SK-N-MC (cell line): ENCODE results near the gene RELN.

Experiments
- DNase-seq: peaks from one replicate; pipeline ENCODE4 v3.0.0-alpha.2; 2011; ENCODE audit warnings: low read depth, low spot score
- H3K27ac ChIP-seq: fragments of 200-600 bp; sonication (generic); 2 replicates; pipeline ENCODE4 v1.5.1; 2016; ENCODE audit warnings: mixed run types
- H3K36me3 ChIP-seq: fragments of 200-600 bp; sonication (generic); 2 replicates; pipeline ENCODE4 v1.6.1; 2017; ENCODE audit warnings: antibody characterized with exemption, low read length, mixed read lengths; ENCODE audit not compliant: insufficient read depth
- H3K4me3 ChIP-seq: fragments of 200-600 bp; sonication (generic); 2 replicates; pipeline ENCODE4 v1.5.1; 2016
- H3K9ac ChIP-seq: fragments of 200-600 bp; sonication (generic); 2 replicates; pipeline ENCODE4 v1.8.0; 2017; ENCODE audit warnings: mixed run types, mixed read lengths; ENCODE audit not compliant: insufficient read length
- H3K9me3 ChIP-seq: fragments of 200-600 bp; sonication (generic); 2 replicates; pipeline ENCODE4 v1.6.1; 2017; ENCODE audit warnings: low read depth, mild to moderate bottlenecking, antibody characterized with exemption, low read length, moderate library complexity, mixed read lengths
- EZH2 ChIP-seq: fragments of 200-600 bp; sonication (generic); IDR thresholded peaks from one replicate; pipeline ENCODE4 v1.6.1; 2017; ENCODE audit warnings: antibody characterized with exemption
- FOXP2 ChIP-seq: optimal IDR thresholded peaks from 2 replicates; pipeline ENCODE3; 2011; ENCODE audit warnings: mild to moderate bottlenecking, moderate library complexity; ENCODE audit not compliant: insufficient read depth; ENCODE audit errors: extremely low read length, control extremely low read depth
- POLR2AphosphoS5 ChIP-seq: IDR thresholded peaks from 2 replicates; pipeline ENCODE4 v1.6.1; 2012; ENCODE audit warnings: mild to moderate bottlenecking, low read depth, low read length, borderline replicate concordance

Gene RELN

DNA sequence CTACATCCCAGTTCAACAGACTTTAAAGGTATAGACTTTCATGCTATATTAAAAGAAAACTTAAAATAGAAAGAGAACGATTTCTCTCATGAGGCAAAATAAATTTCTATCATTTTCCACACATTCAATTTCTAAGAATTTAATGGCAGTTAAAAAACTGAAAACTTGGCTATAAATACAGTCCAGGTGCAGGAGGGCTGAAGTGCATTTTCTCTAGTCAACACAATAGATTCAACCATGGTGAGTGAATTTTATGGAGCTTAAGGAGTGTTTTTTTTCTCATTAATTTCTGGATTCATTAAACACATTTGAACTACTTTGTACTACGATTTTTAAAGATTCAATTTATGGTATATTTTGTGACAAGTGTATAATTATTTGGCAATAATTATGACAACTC, 302.7 kb downstream of the RELN start:
- no peak overlapping the region for H3K4me3 ChIP-seq
- no peak overlapping the region for H3K9ac ChIP-seq
- H3K36me3 ChIP-seq: no peaks in the 10 kb centered on the region
- no peaks in the 10 kb centered on the region for H3K9me3 ChIP-seq
- TF ChIP-seq FOXP2: no peak
- no peak for TF ChIP-seq EZH2
- no peak for TF ChIP-seq POLR2AphosphoS5
- H3K27ac ChIP-seq: no peak overlapping the region
- no peak for DNase-seq

DNA sequence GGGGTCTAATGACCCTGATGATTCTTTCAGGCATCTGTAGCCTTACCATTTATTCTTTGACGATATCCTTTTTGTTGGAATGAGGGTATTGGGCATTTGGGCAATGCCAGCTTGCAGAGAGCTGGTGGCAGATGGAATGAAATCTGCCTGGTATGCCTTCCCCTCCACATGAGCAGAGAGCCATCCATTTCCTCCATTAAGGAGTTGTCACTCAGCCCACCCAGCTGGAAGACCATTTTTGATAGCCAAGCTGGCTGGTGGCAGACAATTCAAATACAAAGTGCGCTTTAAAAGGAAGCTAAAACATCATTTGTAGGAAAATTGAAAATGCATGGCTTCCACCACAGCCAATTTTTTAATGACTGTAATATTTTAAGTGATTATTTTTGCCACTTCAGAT, 303.4 kb downstream of the RELN start:
- DNase-seq: no peak
- no peaks in the 10 kb centered on the region for H3K9me3 ChIP-seq
- TF ChIP-seq POLR2AphosphoS5 (no peak), EZH2 (no peak), FOXP2 (no peak)
- H3K27ac ChIP-seq: no peak overlapping the region
- no peak overlapping the region for H3K4me3 ChIP-seq
- no peaks in the 10 kb centered on the region for H3K36me3 ChIP-seq
- no peak overlapping the region for H3K9ac ChIP-seq

DNA sequence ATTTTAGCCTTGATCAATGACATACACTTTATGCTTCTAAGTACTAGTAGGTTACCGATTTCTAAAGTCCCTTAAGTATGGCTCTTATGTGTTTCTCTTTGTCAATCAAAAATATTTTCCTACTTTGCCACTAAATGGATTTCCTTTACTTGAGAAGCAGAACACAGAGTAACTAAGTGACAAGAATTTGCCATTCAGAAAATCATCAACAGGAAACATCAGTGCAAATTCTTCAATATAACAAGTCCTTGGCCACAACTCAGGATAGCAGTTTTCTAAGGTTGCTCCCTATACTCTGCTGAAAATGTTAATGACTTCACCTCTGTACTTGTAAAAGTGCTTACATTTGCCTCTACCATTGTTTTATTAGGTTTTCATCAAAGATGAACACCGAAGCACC, 303.8 kb downstream of the RELN start:
- H3K36me3 ChIP-seq: no peaks in the 10 kb centered on the region
- TF ChIP-seq FOXP2 (no peak), POLR2AphosphoS5 (no peak), EZH2 (no peak)
- no peak for DNase-seq
- H3K9me3 ChIP-seq: no peaks in the 10 kb centered on the region
- no peak overlapping the region for H3K27ac ChIP-seq
- no peak overlapping the region for H3K4me3 ChIP-seq
- H3K9ac ChIP-seq: no peak overlapping the region

- no peak for DNase-seq
- Histone ChIP-seq H3K4me3 (no peak overlapping the region), H3K9me3 (no peaks in the 10 kb centered on the region), H3K27ac (no peak overlapping the region), H3K36me3 (no peaks in the 10 kb centered on the region), H3K9ac (no peak overlapping the region)
- TF ChIP-seq EZH2 (no peak), FOXP2 (no peak), POLR2AphosphoS5 (no peak)
Measured at GRCh38 chr7:103683348-103683747, 306.1 kb downstream of the RELN start.

DNA sequence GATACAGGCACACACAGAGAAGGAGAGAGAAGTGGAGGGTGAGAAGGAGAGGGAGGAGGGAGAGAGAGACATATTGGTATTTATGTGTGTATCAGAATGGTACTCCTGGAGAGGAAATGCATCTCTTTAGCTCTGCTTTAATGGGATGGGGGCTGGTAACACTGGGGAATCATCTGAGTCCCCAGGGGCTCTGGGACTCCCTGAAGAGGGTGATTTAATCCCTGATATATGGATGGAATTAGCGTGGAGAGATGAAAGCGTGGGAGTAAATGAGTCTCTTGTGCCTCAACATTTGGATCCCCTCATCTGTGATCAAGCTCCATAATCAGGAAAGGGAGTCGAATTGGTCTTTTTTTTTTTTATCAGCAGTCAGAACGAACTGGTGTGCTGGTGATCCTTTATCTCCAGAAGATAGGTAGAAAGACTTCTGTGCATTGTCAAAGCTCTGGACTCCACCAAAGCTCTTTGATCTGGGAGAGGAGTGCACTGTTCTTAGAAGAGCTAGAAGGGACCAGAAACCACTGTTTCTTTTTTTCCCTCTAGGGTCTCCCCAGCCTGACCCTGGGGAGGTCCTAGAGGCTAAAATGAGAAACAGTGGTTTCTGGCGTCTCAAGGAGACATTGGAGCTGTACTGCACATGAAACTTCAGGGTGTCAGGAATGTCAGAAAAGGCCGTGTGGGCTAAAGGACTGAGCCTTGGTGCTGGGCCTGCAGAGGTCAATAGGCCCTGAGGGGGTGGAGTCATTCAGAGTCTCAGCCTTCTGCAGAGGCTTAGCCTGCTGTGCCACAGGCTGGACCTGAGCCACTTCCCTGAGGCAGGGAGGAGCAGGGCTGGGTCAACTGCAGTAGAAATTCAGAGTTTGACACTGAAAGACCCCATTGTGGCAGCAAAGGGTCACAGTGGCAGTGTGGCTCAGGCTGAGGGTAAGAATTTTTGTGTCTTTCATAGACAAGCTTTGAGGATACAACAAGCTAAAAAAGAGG, 309.0 kb downstream of the RELN start:
- no peaks in the 10 kb centered on the region for H3K9me3 ChIP-seq
- no peaks in the 10 kb centered on the region for H3K36me3 ChIP-seq
- no peak overlapping the region for H3K9ac ChIP-seq
- H3K4me3 ChIP-seq: no peak overlapping the region
- H3K27ac ChIP-seq: no peak overlapping the region
- DNase-seq: no peak
- TF ChIP-seq EZH2 (no peak), POLR2AphosphoS5 (no peak), FOXP2 (no peak)

- Histone ChIP-seq H3K9ac (no peak overlapping the region), H3K36me3 (no peaks in the 10 kb centered on the region), H3K9me3 (no peaks in the 10 kb centered on the region), H3K27ac (no peak overlapping the region), H3K4me3 (no peak overlapping the region)
- no peak for DNase-seq
- TF ChIP-seq EZH2 (no peak), FOXP2 (no peak), POLR2AphosphoS5 (no peak)
Measured at GRCh38 chr7:103679151-103680132, 310.0 kb downstream of the RELN start.

DNA sequence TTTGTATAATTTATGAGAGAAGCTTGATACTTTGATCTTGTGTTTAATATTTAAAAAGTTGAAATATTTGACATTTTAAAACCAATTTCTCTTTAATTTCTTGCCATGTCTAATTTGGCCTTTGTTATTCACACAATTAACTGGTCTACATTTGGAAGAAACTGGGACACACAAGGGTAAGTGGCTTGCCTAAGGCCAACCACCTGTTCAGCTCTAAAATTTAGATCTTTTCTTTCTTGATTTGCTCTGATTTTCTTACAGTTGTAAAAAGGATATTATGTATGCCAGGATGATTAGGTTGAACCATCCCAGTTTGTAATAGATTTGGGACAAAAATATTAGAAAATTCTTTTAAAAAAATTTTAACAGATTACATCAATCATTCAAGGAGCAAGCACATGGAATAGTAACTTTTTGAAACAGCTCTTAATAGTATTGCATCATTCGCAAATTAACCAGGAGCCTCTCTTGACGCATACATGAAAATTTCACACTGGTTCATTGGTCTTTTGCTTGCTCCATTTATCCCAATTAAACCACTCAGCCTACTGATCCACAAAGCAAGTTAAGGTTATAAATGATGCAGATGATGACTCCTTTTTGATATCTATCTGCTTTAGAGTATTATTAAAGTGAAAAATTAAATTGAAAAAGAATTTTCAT, 321.0 kb downstream of the RELN start:
- Histone ChIP-seq H3K27ac (no peak overlapping the region), H3K4me3 (no peak overlapping the region), H3K9ac (no peak overlapping the region), H3K36me3 (no peaks in the 10 kb centered on the region), H3K9me3 (no peaks in the 10 kb centered on the region)
- DNase-seq: no peak
- no peak for TF ChIP-seq FOXP2
- TF ChIP-seq POLR2AphosphoS5: no peak
- no peak for TF ChIP-seq EZH2
